CD4-positive, alpha-beta T cell treated with Interferon alpha-2 for 1 hour (primary cell): ENCODE data around the gene RNF8.
A peak's percentile ranks its signal among the peaks of the same experiment; 100 is the strongest.

Experiments
- DNase-seq, 2 donors: peaks; one replicate each; pipeline ENCODE4 v3.0.0-alpha.2; 2020 to 2022

The RNF8 gene

DNA sequence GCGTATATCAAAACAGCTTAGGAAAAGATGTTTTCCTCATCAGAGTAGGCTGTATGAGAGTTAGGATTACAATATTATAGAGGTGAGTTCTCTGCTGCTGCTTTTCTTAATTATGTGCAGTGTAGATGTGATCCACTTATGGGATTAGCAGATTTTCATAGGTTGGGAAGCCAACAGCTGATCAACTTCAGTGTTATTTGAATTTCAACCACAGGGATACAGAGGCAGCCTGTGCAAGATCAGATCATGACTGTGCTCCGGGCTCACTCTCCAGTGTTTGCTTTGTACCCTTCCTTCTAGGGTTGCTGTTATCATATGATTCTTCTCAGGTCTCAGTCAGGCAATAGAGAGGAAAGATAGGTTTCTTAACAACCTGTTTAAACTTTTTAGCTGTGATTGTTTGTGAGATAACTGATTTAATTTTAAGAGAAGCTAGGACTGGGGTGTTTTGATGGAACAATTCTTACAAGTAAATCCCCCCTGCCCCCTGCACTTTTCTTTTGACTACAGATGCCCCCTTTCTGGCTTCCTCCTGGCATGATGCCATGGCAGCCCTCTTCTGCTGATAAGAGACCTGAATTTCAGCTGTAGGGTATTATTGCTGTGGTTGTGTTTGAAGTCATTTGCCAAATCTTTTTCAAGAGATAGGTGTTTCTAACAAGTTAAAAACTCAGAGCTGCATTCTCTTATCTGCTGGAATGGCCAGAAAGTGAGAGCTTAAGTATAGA, 8.5 kb downstream of the RNF8 start:
- no peak for DNase-seq

DNA sequence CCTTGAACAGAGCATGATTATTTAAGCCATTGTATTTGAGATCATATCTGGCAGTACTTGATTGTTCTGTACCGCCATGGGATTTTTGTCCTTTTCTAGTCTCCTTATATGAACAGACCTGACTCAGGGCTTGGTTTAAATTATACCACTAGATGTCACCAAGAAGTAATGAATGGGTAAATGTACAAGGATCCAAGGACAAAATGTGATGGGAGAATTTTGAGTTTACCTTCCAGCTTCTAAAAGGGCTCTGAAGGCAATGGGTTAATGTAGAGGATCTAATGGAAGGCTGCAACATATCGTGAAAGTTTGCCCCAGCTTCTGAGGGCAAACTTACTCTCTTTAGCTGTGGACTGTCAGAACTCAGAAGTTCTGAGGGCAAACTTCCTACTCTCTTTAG, 12.0 kb downstream of the RNF8 start:
- no peak for DNase-seq

DNA sequence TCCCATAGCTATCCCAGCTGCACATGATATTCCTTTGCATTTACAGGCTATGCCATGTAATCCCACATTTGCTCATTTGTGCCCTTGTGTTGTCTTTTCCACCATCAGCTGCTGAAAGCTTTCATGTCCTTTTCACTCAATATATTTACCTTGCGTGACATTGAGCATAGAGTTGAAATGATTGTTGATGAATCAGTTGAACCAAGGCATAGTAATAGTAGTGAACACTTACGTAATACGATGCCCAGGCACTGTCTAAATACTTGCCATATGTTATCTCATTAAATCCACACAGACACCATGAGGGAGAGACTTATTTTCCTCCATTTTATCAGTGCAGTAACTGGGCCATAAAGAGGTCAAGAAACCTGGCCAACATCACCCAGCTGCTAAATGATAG, 13.1 kb downstream of the RNF8 start:
- no peak for DNase-seq

DNA sequence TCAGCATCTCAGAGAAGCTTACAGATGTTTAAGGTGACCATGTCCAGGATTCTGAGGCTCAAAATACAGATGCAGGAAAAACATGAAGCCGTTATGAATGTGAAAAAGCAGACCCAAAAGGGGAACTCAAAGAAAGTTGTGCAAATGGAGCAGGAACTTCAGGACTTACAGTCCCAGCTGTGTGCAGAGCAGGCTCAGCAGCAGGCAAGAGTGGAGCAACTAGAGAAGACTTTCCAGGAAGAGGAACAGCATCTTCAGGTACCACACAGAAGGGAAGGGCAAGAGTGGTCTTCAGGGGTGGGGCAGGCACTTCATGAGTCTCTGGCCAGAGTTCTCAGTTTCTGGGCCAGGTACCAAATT, 15.2 kb downstream of the RNF8 start:
- no peak for DNase-seq

DNA sequence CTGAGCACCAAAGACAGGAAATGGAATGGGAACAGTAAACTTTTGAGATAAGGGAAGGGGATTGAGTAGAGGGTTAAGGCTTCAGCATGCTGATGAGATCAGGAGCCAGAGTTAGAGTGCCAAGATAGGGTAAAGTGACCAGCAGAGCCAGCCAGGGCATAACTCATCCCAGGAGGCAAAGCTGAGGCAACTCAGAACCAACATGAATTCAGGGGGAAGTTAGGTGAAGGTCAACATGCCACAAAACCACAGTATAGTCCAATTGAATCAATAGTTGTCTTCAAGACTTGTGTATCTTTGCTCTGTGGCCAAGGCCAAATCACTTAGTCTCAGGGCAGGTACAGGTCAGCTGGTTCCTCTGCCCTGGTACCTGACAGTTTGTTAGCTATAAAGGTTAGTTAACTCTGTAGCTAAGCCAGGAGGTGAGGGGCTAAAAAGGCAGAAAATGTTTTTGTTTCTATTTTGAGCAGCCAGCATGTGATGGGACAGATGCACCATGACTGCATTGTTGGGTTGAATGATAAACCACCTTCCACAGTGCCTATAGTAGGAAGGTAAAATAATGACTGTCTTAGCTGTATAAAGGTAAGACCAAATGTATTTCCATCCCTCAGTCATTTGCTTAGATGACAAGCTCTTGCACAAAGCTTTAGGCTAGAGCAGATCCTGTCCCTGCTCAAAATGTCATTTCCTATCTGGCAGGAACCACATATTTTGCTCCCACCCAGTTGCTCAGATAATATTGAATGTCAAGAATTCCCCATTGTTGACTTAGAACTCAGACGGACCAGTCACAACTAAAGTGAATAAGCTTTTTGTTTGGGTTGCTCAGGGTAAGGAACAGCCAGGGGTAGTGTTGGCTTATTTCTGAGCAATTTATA, 15.8 kb downstream of the RNF8 start:
- no peak for DNase-seq

DNA sequence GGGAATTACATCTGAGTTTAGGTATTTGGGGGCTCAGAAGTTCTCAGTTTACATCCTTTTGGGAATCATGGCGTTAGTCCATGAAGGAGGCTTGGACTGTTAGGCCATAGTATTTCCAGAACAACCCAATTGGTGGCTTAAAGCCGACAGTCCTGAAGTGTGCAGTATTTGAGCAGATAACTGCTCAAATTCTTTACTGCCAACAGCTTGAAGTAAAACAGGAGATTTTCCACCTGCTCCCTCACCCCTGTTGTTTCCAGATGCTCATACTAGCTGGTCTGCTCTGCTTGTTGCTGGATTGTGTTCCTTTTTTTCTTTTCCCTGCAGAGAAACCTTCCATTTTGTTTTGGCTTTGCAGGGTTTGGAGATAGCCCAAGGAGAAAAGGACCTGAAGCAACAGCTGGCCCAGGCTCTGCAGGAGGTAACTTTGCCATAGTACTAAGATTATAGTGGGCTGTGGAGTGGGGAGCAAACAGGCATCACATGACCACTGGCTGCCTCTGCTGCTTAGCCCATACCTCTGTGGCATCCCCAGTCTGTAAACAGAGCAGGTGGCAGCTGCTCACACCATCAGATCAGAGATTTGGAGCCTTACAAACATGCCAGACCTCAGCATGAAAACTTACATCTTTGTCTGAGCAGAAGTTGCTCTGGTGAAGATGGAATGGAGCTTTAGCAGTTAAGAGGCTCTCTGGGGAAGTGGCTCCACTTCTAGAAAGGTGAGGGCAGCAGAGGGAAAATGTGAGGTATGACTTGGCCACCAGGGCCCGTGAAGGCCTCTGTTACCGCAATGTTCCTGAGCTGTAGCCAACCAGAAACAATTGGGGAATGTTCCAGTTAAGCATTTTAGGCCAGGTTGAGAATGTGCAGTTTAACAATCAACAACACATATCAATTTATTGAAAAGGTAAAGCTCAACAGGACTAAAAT, 17.6 kb downstream of the RNF8 start:
- no peak for DNase-seq

DNA sequence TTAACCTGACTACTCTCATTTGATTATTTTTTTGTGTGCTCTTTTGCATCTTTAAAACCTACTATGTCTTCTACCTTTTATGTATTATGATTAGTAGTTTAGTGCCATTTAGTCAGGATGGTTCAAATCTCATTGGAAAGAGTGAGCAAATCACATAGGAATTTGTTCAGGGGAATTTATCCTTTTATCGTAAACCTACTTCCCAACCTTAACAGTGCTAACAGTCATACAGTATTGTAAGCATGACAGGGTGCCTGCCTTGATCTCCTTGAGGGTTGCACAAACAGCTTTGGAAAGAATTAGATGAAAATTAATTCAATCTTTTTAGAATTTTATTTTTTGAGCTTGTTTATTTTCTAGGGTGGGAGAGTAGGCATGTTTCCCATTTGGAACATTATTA, 18.3 kb downstream of the RNF8 start:
- DNase-seq, result no peak

DNA sequence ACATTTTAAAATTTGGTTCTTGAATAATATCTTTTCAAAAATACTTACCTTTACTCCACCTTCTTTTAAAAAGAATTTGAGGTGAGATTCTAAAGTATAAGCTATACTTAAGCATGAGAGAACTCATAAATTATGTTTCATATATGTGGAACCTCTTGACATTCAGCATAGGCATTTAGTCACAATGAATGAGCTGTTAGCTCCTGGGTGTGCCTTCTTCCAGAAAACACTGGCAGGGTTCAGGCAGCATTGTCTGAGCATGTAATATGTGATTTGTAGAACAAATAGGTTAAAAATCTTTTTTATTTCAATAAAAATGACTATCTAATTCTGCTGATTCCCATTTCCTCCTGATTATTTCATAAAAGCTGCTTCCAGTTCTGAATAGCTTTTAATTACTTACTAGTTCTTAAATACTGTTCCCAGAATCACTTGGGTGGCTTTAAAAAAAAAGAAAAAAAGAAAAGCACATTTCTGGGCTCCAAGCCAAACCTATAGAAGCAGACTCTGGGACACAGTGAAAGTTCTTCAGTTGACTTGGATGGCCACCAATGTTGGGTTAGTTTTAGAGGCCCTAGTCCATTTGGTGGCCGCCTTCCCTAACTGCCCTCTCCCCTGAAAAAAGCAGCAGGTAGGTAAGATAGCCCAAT, 20.2 kb downstream of the RNF8 start:
- DNase-seq, result no peak

DNA sequence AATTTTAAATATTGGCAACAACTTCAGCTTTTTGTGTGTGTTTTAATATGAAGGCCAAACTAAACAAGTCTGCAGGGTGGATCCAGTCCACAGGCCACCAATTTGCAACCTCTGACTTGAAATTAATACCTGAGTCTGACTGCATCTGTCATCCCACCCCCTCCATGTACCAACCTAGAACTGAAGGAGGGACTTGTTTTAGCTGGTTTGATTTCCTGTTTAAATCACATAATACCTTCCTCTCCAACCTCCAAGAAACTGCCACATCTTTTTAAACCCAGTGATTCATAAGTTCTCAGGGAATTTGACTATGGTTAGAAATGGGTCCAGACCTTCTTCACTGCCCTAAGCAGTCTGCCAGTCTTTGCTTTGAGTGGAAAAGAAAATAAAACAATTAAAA, 21.6 kb downstream of the RNF8 start:
- no peak for DNase-seq

DNA sequence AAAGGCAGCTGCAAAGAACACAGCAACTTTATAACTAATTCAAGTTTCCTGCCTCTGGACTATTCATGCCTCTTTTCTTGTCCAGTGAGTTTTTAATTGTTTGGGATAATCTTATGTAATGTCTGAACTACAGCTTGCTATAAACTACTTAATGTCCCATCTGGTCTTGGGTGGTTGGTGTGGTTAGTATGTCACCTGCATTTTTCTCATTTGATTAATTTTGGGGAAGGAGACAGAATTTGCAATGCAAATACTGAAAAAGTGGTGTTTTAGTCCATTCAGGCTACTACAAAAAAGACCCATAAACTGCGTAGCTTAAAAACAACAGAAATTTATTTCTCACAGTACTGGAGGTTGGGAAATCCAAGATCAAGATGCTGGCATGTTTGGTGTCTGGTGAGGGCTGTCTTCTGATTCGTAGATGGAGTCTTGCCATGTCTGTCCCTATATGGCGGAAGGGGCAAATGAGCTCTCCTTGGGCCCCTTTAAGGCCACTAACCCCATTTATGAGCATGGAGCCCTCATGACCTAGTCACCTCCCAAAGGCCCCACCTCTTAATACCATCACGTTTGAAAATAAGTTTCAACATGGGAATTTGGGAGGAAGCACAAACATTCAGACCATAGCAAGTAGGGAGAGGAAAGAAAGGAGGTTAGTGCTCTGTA, 22.4 kb downstream of the RNF8 start:
- no peak for DNase-seq

DNA sequence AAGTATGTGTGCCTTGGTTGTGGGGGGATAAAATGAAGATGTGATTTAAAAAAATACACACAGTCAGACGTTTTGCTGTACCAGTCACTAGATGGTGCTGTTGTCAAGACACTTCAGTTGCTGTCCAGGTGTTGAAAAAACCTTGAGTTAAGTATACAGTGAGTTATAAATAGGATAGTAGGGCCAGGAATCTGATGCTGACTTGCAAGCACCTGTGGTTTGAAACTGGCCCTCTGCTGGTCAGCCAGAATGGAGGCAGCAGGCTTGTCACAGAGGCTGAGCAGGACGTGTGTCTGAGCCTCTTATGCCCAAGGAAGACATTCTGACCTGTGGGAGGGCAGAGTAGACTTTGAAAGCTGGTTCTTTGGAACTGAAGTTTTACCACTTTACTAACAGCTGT, 27.8 kb downstream of the RNF8 start:
- DNase-seq, result peak; percentile 7 to 62

DNA sequence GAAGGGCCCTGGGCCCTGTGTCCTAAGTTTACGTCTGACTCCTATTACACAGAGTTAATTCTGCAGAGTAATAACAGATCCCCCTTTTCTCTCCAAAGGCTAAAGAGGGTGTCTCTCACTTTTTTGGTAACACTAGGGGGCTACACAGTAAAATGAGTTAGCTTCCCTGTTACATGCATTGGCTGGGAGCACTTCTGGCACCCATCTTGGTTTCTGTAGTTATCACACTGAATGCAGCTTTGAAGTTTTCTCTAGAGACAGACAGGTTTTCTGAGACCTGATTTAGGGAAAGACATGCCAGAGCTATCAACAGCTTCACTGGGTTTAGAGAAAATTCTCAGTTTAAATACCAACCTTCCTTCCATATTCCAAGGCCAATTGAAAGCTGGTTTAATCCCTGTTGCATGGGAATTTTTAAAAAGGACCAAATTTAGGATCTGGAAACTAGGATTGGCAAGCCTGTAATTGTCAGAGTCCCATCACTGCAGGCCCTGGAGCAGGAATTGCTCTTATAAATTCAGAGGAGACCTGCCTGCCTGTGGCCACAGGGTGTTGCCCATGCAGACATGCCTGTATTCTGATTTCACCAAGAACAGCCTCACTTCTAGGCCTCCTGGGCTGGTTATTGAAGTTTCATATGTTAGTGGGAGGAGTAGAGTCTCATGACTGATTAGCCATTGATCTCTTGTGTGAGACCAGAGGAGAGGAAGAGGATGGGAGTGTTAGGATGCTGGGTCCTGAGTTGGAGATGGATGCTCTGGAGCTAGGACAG, 29.4 kb downstream of the RNF8 start:
- no peak for DNase-seq

DNA sequence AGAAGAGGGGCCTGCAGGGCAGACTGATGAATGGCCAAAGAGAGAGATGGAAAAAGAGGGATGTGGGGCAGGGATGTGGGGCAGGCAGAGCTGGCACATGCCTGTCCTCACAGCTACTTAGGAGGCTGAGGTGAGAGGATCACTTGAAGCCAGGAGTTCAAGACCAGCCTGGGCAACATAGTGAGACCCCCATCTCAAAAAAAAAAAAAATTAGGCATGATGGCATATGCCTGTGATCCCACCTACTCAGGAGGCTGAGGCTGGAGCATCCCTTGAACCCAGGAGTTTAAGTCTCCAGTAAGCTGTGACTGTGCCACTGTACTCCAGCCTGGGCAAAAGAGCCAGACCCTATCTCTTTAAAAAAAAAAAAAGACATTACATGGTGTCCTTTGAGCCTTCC, 34.8 kb downstream of the RNF8 start:
- DNase-seq, result no peak

DNA sequence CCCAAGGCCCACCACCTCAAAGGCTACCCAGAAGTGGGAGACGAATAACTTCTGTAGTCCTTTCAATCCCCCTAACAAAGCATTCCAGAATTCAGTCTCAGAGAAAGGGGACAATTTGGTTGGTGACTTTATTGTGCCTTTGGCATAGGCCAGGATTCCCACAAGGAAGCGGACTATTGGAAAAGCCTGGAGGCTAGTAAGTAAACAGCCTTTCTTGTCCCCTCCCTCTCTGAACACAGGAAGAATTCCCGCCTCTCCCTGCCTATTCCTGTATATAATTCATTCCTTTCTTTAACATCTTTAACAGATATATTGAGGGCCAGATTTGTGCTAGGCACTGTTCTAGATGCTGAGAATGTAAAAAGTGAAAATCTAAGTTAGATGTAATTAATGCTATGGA, 36.1 kb downstream of the RNF8 start:
- DNase-seq, result no peak

DNA sequence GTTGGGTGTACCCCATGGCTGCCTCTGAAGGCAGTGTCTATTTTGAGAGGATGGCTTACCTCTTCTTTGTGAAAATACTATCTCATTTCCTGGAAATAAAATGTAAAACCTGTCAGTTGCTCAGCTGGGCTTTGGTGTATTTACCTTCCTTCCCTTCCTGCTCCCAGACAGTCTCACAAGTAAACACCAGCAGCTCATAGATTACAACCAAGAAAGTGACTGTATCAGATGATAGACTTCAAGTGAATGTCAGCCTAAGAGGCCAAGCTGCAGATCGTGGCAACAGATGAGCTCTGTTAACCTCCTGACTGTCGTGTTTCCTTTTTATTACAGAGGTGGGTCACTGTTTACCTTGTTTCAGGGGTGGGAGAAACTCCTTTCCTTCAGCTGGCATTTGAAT, 37.3 kb downstream of the RNF8 start:
- DNase-seq, result no peak

DNA sequence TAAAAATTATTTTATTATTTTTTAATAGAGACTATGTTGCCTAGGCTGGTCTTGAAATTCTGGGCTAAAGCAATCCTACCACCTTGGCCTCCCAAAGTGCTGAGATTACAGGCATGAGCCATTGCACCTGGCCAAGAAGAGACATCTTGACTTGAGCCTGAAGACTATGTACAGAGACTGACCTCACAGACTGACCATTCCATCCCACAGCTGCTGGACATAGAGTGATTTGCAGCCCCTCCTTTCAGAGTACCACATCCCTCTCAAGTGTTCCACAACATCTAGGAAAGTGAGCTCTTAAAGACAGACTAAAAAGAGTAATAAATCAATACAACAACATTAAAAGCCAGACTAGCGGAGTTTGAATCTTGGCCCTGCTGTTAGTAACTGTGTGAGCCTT, 39.0 kb downstream of the RNF8 start:
- no peak for DNase-seq

DNA sequence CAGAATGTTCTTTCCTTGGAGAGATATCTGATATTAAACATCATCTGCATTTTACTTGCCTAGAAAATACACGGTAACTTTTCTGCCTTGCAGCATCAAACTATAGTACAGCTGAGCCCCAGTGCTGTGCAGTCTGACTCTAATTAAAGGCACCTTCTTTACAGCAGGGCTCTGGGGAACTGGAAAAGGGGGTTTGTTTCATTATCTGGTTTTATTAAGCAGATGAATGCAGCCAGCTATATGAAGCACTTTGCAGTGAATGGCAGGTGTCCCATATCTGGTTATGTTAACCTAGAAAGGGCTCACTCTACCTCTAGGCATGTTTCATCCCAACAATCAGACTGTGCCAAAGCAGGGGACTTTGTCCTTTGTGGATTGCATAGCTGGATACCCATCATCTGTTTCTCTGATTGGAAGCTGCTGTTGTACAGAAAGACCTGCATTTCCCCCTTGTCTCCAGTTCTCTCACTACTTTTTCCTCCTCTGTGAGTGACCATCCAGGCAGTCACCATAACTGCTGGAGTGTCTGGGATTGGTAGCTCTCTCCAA, 39.7 kb downstream of the RNF8 start:
- no peak for DNase-seq

DNA sequence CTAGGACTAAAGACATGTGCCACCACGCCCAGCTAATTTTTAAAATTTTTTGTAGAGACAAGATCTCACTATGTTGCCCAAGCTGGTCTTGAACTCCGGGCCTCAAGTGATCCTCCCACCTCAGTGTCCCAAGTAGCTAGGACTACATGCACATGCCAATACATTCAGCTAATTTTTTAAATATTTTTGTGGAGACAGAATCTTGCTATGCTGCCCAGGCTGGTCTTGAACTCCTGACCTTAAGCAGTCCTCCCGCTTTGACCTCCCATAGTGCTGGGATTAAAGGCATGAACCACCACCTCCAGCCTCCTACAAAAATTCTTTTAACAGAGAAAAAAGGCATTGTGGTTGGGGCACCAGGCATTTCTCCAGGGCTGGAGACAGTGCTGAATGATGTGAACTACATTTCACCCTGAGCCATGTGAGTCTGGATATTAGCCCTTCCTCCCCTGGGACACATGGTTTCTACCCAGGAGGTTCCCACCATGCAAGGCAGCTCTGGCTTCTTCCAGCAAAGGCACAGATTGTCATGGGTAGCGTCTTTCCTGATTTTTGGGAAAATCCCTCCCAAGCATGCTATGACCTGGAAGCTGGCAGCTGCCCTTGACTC, 42.9 kb downstream of the RNF8 start:
- DNase-seq, result no peak

DNA sequence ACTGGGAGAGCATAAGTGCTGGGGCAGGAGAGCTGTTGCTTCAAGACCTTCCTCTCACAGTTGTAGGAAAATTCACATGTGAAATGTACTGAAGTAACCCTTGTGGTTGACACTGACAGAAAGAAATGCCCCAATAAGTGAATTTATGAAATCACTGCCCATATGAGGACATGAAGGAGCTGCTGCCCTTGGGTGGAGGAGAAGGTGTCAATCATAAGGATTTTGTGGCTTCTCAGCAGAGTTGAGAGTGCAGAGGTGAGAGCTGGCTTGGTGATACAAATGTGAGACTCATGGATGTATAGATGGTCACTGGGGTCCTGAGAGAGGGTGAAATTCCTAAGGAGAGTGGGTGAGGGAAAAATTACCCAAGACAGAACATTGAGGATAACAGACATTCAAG, 45.3 kb downstream of the RNF8 start:
- no peak for DNase-seq

DNA sequence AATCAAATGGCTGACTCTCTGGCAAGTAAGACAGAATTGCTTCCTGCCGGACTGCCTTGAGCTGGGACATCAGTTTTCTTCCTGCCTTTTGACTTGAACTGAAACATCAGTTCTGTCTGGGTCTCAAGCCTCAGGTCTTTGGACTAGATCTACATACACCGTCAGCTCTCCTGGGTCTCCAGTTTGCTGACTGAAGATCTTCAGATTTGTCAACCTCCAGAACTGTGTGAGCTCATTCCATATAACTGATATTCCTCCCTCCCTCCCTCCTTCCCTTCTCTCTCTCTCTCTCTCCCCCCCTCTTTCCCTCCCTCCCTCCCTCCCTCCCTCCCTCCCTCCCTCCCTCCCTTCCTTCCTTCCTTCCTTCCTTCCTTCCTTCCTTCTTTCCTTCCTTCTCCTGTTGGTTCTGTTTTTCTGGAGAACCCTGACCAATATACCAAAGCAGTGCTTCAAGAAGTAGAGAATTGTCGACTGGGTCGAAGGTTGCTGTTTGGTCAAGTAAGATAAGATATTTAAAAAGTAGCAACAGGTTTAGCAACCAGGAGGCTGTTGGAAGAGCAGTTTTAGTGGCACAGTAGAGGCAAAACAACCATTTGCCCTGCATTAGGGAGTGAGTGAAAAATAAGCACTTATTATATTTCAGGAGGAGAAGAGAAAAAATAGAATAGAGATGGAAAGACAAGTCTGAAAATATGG, 46.2 kb downstream of the RNF8 start:
- DNase-seq, result no peak
